Natural killer cell (primary cell): Measurements from ENCODE around the gene CCDC66. TPM values are rescaled to one million over a fixed set of nuclear protein-coding genes. Genes with fewer than 3 reads are reported as not detected.

Source experiments
- ATAC-seq, 3 donors: fragments of 150-1000 bp in 2 of 3; fragments of 200-7000 bp in 1 of 3; cut with Tn5 transposase; 1 replicate in 1 of 3; 2 replicates in 2 of 3; pipeline ENCODE4 v1.10.0; 2021; ENCODE audit warnings: mild to moderate bottlenecking in 2 of 3, moderate library complexity in 2 of 3
- DNase-seq, 2 donors: peaks; one replicate each; pipeline versions ENCODE4 v3.0.0 to v3.0.0-alpha.2; 2013 to 2021; ENCODE audit warnings: mixed read lengths in 1 of 2
- H3K27ac ChIP-seq: one replicate; pipeline ENCODE4 v1.5.1; 2013; ENCODE audit warnings: mild to moderate bottlenecking, low read length
- H3K27me3 ChIP-seq: one replicate; pipeline ENCODE4 v1.6.1; 2013; ENCODE audit warnings: low read length; ENCODE audit not compliant: control insufficient read depth, insufficient read depth
- H3K36me3 ChIP-seq: one replicate; pipeline ENCODE4 v1.6.1; 2013; ENCODE audit warnings: low read length; ENCODE audit not compliant: control insufficient read depth, insufficient read depth
- H3K4me1 ChIP-seq: one replicate; pipeline ENCODE4 v1.6.1; 2013; ENCODE audit warnings: low read length; ENCODE audit not compliant: control insufficient read depth, insufficient read depth
- H3K4me3 ChIP-seq: one replicate; pipeline ENCODE4 v1.5.1; 2013; ENCODE audit warnings: low read length
- H3K9me3 ChIP-seq: one replicate; pipeline ENCODE4 v1.6.1; 2013; ENCODE audit warnings: low read length; ENCODE audit not compliant: control insufficient read depth, insufficient read depth
- H3K27ac Mint-ChIP-seq, 2 donors: one replicate each; pipeline ENCODE4 v1.8.0; 2022; ENCODE audit warnings: mild to moderate bottlenecking in 2 of 2, mixed read lengths in 2 of 2, moderate library complexity in 1 of 2
- H3K27me3 Mint-ChIP-seq, 2 donors: one replicate each; pipeline ENCODE4 v1.8.0; 2022; ENCODE audit warnings: low read depth in 2 of 2, mixed read lengths in 2 of 2
- H3K36me3 Mint-ChIP-seq: one replicate; pipeline ENCODE4 v1.8.0; 2022; ENCODE audit warnings: mixed read lengths
- H3K4me1 Mint-ChIP-seq, 2 donors: one replicate each; pipeline ENCODE4 v1.8.0; 2022; ENCODE audit warnings: mixed read lengths in 2 of 2
- H3K4me3 Mint-ChIP-seq: one replicate; pipeline ENCODE4 v1.8.0; 2022; ENCODE audit warnings: mild to moderate bottlenecking, moderate library complexity, mixed read lengths
- H3K9me3 Mint-ChIP-seq, 2 donors: one replicate each; pipeline ENCODE4 v1.8.0; 2022; ENCODE audit warnings: mixed read lengths in 2 of 2
- WGBS: methylation state at CpG from one replicate; pipeline ENCODE4 v1.1.7; 2013; ENCODE audit warnings: missing lambda C conversion rate; ENCODE audit not compliant: insufficient coverage; 5-methylcytosine and 5-hydroxymethylcytosine counted together
- intact Hi-C: fragments of 100-400 bp; cut with micrococcal nuclease; formaldehyde crosslinking; loops from one replicate; pipeline ENCODE4 v1.14.2; 2022
- total RNA-seq, 4 donors: library from RNA; stranded (reverse); fragments of 120-200 nt in 1 of 4; gene quantifications; one replicate each; pipeline versions ENCODE4 v1.2.3 to v1.2.4, GENCODE V29; 2013 to 2022
- TF ChIP-seq, protein P1 (sequence below): fragments of 200-600 bp; IDR thresholded peaks from one replicate; pipeline ENCODE4 v1.8.0; 2022; ENCODE audit warnings: antibody characterized with exemption

CCDC66 gene
- total RNA-seq, 3 donors from 2014 or later (not counting 1 experiment from before 2014, with no cell fraction given): 25.5 to 36.0 (median 35.0) TPM

DNA sequence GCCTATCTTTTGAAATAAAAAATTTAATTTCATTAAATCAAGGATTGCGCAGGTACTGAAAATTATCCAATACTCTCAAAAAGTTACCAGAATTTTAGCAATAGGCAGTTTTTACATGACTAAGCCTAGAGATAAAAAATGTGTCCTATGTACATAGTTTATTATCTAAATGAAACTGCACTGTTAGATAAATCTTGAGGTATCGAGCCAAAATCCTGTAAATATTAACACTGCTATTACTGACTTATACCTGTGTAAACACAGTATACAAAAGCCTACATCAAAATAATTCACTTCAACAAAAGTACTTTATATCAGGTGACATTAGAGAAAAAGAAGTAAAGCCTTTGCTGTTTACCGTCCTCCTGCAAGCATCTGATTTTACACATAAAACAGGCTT, 65.4 kb downstream of the CCDC66 start:
- TF ChIP-seq, protein P1, sequence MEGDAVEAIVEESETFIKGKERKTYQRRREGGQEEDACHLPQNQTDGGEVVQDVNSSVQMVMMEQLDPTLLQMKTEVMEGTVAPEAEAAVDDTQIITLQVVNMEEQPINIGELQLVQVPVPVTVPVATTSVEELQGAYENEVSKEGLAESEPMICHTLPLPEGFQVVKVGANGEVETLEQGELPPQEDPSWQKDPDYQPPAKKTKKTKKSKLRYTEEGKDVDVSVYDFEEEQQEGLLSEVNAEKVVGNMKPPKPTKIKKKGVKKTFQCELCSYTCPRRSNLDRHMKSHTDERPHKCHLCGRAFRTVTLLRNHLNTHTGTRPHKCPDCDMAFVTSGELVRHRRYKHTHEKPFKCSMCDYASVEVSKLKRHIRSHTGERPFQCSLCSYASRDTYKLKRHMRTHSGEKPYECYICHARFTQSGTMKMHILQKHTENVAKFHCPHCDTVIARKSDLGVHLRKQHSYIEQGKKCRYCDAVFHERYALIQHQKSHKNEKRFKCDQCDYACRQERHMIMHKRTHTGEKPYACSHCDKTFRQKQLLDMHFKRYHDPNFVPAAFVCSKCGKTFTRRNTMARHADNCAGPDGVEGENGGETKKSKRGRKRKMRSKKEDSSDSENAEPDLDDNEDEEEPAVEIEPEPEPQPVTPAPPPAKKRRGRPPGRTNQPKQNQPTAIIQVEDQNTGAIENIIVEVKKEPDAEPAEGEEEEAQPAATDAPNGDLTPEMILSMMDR: no peak
- DNase-seq (no peak), ATAC-seq (no peak)
- no peaks in the 10 kb centered on the region for H3K27me3 ChIP-seq
- intact Hi-C loops: no loop called here
- H3K4me3 Mint-ChIP-seq: no peak overlapping the region
- no CpG with 5 or more reads among the region's 3 CpGs for WGBS
- peak overlapping the region in 1 of 2 donors; percentile 38 for H3K27ac Mint-ChIP-seq
- peaks cover 21% of the 10 kb centered on the region for H3K36me3 Mint-ChIP-seq
- H3K4me3 ChIP-seq: no peak overlapping the region
- no peak overlapping the region for H3K27ac ChIP-seq
- peaks cover 5% of the 10 kb centered on the region in 2 donors for H3K4me1 Mint-ChIP-seq
- H3K36me3 ChIP-seq: peaks cover 82% of the 10 kb centered on the region
- no peaks in the 10 kb centered on the region for H3K4me1 ChIP-seq
- H3K27me3 Mint-ChIP-seq: no peaks in the 10 kb centered on the region
- H3K9me3 ChIP-seq: no peaks in the 10 kb centered on the region
- no peaks in the 10 kb centered on the region for H3K9me3 Mint-ChIP-seq

DNA sequence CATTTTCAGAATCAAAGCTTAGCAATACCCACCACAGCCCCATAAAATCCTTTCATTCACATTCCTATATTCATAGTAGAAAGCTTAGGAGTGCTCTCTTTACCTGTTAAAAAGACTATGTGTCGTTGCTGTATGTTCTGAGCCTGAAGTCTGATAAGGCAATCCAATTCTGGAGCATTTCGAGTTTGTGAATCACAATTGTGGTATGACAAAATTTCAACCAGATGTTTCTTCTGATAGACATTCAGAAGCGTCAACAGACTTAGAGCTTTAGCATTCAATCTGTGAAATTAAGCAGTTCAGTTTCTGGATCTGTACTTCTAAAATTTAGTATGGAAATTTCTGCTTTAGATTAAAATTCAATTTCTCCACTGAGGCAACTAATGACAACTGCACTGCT, 67.8 kb downstream of the CCDC66 start:
- peak overlapping the region; percentile 10 to 48 for H3K27ac Mint-ChIP-seq
- peaks cover 23% of the 10 kb centered on the region for H3K36me3 Mint-ChIP-seq
- H3K4me3 Mint-ChIP-seq: no peak overlapping the region
- H3K9me3 Mint-ChIP-seq: no peaks in the 10 kb centered on the region
- no peaks in the 10 kb centered on the region for H3K4me1 ChIP-seq
- 98% methylated on average over 3 of the region's 3 CpGs for WGBS
- peaks cover 5 to 8% of the 10 kb centered on the region in 2 donors for H3K4me1 Mint-ChIP-seq
- H3K27ac ChIP-seq: no peak overlapping the region
- TF ChIP-seq, protein P1: no peak
- H3K4me3 ChIP-seq: no peak overlapping the region
- no peaks in the 10 kb centered on the region for H3K27me3 Mint-ChIP-seq
- intact Hi-C loops: no loop called here
- ATAC-seq (no peak), DNase-seq (no peak)
- no peaks in the 10 kb centered on the region for H3K27me3 ChIP-seq
- H3K36me3 ChIP-seq: peaks cover 78% of the 10 kb centered on the region
- no peaks in the 10 kb centered on the region for H3K9me3 ChIP-seq

DNA sequence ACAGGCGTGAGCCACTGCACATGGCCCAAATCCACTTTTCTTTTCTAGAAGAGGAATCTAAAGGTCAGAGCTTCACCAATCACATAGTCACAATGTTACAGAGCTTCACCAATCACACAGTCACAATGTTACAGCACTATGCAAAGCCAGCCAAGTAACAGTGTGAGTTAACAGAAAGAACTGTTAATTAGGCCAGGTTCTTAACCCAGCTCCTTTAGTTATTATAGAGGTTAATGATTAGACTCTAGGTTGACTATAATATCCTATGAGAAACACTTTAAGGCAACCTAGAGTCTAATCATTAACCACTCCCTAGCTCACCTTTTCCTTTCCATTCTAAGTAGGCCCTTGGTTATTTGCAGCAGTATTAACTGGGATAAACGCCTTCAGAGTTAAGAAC, 72.1 kb downstream of the CCDC66 start:
- Mint-ChIP-seq H3K36me3 (peaks cover 11% of the 10 kb centered on the region), H3K27me3 (no peaks in the 10 kb centered on the region), H3K27ac (peak overlapping the region; percentile 37 to 55), H3K9me3 (no peaks in the 10 kb centered on the region), H3K4me3 (no peak overlapping the region), H3K4me1 (peaks cover 8 to 10% of the 10 kb centered on the region in 2 donors)
- H3K27ac ChIP-seq: no peak overlapping the region
- H3K27me3 ChIP-seq: no peaks in the 10 kb centered on the region
- TF ChIP-seq, protein P1: no peak
- no peak overlapping the region for H3K4me3 ChIP-seq
- 100% methylated on average over 2 of the region's 2 CpGs for WGBS
- intact Hi-C loops: no loop called here
- H3K4me1 ChIP-seq: no peaks in the 10 kb centered on the region
- H3K36me3 ChIP-seq: peaks cover 71% of the 10 kb centered on the region
- no peaks in the 10 kb centered on the region for H3K9me3 ChIP-seq
- ATAC-seq (no peak), DNase-seq (no peak)

DNA sequence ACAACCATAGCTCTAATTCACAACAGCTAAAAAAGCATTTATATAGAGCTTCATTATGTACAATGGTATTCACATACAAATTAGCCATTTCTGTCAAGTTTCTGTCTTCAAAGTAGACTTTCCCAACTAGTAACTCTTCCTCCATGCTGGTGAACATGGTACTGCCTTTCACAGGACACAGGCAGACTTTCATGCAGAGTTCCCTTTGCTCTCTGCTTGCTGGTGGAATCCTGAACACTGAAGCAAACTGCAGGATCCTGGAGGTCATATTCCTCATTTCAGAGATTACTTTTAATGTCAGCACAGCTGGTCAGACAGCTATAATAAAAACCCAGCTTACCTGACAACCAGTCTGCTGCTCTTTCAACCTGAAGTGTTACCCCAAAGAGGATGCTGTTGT, 72.5 kb downstream of the CCDC66 start:
- Mint-ChIP-seq H3K27ac (peak overlapping the region in 1 of 2 donors; percentile 37), H3K4me1 (peaks cover 8 to 10% of the 10 kb centered on the region in 2 donors), H3K27me3 (no peaks in the 10 kb centered on the region), H3K4me3 (no peak overlapping the region), H3K9me3 (no peaks in the 10 kb centered on the region), H3K36me3 (peaks cover 11% of the 10 kb centered on the region)
- no peaks in the 10 kb centered on the region for H3K9me3 ChIP-seq
- TF ChIP-seq, protein P1: no peak
- H3K36me3 ChIP-seq: peaks cover 71% of the 10 kb centered on the region
- no peaks in the 10 kb centered on the region for H3K27me3 ChIP-seq
- DNase-seq (no peak), ATAC-seq (no peak)
- H3K4me1 ChIP-seq: no peaks in the 10 kb centered on the region
- no peak overlapping the region for H3K27ac ChIP-seq
- intact Hi-C loops: no loop called here
- no peak overlapping the region for H3K4me3 ChIP-seq
